Stimulated activated CD4-positive, alpha-beta T cell treated with anti-CD3 and anti-CD28 coated beads, Interleukin-12 subunit alpha, Interleukin-12 subunit beta, amount 100 ng/mL, for 4 hours (primary cell): ENCODE measurements around the gene NRN1.
"Not testable (repeated sequence)": the region's sequence is repeated elsewhere in the genome, so short reads cannot be mapped to it uniquely, and the experiment has no call there.

Source experiments
- DNase-seq: peaks from one replicate; pipeline ENCODE4 v3.0.0-alpha.2; 2020

The NRN1 gene, protein sequence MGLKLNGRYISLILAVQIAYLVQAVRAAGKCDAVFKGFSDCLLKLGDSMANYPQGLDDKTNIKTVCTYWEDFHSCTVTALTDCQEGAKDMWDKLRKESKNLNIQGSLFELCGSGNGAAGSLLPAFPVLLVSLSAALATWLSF

DNA sequence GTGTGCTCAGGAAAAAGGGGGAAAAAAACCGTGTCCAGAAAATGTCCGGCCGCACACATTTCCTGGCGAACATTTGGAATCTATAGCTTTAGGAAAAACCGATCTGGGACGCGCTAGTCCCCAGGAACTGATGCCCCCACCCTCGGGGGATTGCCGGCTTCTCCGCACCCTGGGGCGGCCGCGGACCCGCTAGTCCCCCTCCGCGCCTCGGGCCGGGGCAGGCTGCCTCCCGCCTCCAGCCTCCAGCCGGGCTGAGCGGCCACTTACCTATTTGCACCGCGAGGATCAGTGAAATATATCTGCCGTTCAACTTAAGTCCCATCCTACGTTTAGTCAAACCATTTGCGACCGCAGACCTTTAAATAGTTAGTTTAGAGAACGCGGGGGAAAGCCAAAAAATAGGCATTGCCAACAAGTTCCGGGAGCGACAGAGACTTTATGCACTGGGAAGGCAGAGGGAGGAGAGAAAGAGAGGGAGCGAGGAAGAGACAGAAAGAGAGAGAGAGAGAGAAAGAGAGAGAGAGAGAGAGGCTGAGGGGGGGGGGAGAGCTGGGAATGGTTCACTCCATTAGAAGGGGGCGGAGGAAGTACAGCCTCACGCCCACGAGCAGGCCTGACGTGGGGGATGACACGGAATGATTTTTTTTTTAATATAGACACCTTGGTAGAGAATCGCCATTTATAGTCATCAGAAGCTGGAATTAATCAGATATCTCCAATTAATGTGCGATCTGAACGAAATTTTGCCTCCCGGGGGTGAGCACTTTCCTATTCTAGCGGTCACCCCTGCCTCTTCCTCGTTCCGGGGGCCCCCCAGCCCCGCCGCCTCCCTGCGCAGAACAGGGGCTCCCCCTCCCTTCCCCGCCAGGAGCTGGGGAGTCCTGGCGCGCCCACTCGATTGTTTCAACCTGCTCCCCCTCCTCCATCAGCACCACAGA, at the start of gene NRN1:
Gene NRN1, minus strand, starts transcription at position 498 of the 938 bp plus-strand sequence. Its CDS starts 176 bp downstream, at position 322.
- DNase-seq, result no peak

DNA sequence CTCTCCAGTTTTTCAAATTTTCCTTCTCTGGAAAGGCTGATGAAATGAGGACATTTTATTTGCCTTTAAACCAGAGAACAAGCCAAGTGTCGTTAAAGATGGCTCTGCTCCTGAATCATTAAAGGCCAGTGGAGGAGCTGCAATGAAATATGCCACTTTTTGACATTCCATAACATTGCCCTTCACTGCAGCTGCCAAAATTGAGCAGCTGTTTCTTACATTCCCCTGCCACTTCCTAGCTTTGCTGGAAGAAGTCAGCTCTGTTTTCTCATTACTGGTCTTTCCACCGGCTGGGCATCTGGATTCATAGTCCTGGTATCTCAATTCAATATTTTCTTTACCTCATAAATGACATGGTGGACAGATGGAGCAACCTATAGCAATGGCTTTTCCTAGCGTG, 45.5 kb upstream of the NRN1 start:
- DNase-seq, result no peak

DNA sequence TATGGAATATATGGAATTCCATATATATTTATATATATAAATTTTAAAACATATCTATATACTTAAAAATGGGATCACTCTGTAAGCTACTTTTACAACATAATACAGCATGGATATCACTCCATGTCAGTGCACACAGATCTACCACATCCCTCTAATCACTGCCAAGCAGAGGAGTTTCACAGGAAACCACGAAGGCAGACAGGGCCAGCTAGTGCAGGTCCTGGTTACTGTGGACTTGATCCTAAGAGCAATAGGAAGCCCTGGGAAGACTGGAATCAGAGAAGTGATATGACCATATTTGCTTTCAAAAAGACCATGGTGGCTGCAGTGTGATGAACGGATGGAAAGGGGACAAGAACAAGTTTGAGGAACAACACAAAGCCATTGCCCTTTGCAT, 40.0 kb upstream of the NRN1 start:
- no peak for DNase-seq

DNA sequence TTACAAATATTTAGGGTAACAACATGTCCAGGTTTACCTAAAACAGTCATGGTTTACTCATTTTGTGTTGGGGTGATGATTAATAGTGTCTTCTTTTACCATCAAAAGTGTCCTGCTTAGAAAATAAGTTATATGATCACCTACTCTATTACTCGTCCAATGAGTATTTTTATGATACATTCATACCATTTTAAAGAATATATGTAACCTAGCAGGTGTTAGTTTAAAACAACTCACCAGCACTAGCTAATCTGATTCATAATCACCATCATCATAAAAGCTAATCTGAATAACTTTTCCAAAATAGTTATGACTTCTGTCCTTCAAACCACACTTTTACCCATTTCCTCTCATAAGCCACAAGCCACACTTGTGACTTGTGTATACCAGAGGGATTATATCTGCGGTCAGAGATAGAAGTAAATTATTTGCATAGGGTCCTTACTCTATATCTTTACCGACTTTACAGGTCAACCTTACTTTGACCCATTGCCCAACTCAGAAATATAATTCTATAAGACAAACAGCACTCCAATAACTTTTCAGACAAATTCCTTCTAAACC, 33.3 kb upstream of the NRN1 start:
- DNase-seq, result no peak

DNA sequence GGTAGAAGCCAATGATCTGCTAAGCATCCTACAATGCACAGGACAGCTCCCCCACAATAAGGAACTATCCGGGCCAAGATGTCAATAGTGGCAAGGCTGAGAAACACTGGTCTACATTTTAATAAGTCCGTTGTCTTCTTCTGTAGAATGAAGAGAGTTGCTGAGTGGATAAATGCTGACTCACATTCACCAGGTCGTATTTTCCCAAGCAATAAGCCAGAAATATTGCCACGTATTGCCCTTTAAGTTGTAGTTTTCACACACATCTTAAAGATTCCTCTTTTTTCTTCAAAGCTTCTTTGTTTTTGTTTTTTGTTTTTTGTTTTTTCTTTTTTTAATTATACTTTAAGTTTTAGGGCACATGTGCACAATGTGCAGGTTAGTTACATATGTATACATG, 30.5 kb upstream of the NRN1 start:
- DNase-seq, result no peak

DNA sequence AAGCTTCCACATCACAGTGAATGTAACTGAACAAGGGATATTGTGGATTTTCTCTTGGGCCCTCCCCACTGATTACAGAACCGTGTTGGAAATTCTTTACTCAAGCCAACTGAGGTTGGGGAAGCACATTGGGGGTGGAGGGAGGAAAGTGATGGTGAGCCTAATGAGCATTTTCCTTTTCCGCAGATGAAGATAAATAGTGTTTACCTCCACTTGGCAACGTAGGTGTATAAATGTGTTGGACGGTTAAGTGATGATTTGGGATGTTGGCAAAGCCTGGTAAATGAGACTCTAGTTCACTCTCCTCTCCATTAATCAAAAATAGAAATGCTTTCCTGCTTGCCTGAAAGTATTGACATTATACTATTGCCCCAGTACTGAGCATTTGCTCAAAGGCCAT, 27.1 kb upstream of the NRN1 start:
- DNase-seq, result no peak

DNA sequence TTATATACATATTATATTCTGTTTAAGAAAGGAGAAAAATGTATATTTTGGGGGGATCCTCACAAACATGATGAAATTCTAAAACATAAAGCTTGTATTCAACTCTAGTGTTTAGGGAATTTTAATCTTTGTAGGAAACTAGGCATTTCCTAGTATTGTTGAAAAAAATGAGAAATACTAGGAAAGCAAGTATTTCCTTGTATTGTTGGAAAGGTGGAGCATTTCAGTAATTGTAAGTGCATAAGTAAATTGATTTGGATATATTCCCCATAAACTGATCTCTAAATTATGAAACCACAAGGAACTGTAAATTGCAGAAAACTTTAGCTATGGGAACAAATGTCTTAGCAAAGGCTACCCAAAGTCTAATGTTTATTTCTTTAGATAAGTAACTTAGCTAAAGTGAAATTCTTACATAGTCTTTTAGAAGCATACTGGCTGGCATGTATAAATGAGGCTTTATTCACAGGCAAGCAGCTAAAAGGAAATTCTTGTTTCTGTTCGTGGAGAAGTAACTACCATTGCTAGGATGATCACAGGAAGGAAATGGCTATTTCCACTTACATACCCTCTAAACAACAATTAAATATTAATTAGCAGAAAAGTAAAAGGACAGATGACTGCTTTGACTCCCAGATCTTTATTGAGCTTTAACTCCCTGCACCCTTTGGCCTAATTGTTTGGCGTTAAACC, 19.9 kb upstream of the NRN1 start:
- no peak for DNase-seq

DNA sequence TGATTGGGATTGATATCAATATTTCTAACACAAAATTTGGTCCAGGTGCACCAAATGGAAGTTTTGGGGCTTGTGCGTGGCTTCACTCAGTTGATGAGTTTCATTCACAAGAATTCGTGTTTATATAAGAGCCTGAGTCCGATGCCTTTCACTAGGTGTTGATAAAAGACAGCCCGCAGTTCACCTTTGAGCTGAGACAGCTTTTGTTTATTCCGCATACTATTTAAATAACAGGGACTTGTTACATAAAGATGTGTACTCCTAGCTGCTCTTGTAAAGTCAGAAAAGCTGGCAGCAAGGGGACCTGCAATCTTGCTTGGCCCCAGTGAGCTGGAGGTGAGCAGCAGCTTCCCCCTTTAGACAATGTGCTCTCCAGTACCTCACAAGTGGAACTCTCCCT, 19.0 kb upstream of the NRN1 start:
- no peak for DNase-seq

DNA sequence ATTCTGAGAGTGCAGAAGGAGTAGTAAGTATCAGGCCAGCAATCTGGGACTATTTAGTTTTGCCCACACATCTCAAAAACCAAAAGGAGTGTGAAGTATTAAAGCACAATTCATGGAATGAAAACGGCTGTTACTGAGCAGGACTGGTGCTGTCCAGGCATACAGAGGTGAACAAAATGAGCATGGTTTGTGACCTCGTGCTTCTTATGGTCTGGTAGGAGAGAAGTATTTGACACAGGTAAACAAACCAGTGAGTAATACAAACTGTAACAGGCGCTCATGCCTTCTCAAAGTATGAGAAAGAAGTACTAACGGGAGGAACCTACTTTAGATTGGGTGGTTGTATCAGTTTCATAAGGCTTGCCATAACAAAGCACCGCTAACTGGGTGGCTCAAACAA, 17.5 kb upstream of the NRN1 start:
- DNase-seq, result no peak

DNA sequence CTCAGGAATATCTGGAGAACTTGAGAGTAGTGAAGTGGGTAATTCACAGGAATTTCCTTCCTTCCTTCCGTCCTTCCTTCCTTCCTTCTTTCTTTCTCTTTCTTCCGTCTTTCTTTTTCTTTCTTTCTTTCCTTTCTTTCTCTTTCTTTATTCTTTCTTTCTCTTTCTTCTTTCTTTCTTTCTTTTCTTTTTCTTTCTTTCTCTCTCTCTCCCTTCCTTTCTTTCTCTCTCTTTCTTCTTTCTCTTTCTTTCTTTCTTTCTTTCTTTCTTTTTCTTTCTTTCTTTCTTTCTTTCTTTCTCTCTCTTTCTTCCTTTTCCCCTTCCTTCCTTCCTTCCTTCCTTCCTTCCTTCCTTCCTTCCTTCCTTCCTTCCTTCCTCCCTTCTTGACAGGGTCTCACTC, 16.1 kb upstream of the NRN1 start:
- DNase-seq, result not testable (repeated sequence)

DNA sequence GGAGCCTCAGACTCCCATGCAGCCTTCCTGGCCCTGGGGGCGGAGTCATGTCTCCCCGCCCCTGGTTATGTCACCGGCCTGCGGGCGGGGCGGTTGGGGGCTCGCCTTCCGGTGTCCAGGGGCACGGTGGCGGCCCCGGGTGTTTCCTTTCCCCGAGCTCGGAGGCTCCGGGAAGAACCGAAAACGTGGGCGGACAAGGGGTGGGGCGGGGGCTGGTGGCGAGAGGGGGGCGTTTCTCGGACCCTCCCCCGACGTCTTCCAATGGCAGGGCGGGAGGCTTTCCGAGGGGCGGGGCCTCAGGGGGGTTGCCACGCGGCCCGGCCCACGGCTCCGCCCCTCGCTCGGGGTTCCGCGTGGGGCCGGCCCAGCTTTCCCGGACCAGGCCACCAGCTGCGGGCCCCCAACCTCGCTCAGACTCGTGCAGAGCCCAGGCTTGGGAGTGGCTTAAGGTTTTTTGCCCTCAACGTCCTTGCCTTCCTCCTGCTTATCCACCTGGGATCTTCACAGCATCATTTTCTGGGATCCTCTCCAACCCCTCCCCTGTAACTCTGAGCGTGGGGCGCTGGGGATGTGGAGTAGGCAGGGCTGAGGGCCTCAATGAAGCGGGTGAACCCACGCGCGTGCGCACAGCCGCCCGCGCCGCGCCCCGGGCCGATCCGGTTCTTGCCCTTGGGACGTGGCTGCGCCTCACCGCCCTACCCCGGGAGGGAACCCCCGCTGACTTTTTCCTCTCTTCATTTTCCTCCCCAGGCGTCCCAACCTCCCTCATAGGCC, 2.1 kb upstream of the NRN1 start:
- peak; percentile 55 for DNase-seq

DNA sequence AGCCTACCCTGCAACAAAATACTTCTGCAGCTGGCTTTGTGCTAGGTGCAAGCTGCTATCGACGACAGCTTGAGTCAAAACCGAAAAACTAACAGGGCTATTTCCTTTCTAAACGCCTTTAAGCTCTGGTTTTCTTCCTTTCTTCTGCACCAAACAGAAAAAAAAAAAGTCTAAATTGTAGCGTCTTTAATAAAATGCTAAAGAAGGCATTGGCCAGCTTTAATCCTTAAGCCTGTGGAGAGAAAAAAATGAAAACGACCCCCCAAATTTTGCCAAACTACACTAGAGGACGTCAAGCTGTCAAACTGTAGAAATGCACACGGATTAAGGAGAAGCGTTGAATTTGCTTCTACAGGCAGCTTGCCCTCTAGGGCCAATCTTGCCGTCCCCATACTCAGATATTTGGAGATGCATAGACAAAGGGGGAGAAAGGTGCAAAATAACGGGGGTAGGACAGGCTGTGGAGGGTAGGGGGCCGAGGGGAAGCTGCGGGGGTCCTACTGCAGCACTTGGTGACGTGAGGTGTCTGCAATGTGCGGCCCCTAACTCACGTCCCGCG, 1.4 kb upstream of the NRN1 start:
- no peak for DNase-seq

DNA sequence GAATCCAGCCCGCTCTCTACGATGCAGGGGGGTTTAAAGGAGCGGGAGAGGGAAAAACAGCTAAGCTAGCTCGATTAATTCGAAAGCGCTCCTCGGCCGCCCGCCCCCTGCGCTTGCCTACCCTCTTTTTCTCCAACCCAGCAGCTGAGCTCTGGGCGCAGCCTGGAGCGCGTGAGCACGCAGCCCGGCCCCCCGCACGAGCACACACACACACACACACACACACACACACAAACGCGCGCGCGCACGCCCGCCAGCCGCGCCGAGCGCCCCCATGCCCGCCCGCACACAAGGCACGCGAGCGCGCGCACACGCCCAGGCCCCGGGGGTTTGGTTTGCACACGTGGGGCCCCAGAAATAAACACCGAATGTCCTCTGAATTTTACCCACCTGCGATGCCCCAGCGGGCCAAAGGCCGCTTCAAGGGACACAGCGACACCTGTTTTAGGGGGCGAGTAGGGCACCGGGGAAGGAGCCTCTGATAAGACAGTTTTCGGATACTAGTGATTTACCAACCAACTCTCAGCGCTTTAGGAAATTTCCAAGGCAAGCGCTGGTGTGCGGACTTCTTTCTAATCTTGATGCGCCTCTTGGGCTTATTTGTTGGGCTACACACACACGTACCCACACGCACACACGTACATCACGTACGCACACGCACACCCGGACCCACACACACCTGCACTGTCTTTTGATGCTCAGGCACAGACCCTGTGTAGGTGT, 802 bp upstream of the NRN1 start:
- no peak for DNase-seq

DNA sequence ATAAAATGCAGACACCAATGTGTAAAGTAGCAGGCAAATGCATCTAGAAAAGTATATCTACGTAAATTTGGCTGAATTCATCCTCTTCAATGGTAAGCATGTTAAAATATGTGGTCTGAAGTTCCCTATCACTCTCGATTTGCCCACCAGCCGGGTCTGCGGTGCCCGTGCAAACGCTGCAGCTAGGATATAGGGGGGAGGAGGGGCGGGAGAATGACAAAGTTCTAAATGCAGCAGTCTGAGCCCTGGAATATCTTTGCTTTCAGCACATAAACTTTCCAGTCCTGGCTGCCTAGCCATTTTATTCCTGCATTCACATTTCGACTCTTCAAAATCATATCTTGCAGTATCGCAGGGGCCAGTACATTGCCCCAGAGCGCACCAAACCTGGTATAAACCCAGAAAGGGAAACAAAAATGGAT, 708 bp downstream of the NRN1 start:
- no peak for DNase-seq

DNA sequence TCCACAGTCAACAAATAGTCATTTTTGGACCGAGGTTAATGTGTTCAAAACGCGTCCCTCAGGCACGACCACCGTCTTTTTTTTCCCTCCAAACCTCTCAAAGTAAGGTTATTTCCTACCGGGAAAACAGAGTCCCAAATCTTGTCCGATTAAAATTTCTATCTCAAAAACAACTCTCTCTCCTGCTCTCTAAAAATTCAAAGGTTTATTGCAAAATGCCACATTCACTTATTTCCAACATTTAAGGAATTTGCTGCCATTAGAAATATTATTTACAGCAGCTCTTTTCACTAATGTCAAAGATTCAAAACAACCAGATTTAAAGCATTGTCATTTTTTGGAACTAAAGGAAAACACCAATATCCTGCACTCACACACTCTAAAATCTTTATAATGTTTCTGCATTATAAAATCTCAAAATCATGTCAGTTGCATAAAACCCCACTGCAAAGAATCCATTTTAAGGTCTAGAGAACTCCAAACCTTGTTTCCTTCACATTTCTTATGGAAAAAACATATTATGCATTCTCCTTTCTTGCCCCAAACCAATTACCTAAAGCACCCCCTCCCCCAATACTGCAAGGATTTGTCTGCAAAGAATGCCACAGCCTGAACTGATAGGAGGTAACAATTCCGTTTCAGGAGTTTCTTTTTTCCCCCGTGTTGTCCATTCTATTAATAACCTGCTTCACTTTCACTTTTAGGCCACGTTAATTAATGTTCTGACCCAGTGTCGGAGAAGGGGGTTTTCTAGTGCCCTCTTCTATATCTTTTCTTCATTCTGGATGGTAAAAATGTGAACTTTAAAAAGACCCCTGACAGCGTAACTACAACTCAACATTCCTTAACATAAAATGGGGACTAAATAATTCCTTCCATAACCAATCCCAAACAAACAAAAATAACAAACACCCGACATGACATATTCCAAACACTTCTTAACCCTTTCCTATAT, 1.4 kb downstream of the NRN1 start:
- DNase-seq, result no peak

DNA sequence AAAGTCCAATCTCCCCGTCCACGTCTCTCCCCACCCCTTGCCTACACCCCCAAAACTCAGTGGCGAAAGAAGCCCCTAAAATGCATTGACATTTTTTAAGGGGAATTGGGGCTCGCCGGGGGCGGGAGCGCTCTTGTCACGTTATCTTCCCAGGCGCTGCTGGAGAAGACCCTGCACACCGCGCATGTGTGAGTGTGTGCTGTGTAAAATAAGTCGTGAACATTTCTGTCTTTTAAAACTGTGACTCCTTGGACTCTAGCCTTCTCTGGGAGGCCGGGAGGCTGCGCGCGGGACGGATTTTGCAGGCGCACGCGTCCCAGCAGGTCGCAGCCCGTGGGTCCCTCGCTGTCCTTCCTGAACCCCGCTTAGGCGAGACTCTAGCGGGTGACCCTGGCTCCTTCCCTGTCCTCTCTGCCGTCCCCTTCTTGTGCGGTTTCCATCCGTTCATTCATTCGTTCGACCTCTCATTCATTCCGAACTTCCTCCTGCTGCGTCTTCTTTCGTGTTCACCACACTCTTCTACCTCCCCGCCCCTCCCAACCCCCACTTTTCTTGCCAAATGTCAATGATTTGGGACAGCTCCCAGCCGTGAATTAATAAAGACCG, 2.2 kb downstream of the NRN1 start:
- no peak for DNase-seq

DNA sequence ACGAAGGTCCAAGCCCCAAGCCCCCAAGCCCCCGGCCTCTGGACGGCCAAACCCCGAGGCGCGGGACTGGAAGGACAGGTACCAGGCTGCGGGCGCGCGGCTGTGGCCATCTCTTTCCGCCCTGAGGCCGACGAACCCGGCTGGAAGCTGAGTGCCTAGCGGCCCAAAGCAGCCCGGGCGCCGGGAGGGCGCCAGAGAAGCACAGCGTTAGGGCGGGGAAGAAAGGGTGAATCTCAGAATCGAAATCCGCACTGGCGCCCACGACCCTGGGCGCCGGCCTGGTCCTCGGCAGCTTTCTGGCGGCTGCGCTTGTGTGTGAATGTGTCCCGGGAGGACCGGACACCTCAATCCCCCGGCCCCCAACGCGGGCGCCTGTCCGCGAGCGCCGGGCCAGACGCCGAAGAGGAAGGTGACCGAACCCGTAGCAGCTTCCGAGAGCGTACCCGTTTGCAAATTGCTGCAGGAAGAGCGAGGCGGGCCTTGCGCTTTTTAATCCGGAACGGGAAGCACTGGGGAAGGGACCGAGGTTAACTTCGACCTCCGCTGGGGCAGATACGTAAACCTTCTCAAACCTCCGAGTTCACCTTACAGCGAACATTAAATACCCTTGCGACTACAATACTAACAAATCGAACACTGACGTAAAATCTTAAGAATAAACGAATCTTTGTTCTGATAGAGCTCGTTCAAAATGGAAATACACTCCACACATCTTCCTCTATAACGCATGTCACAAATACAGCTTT, 2.9 kb downstream of the NRN1 start:
- DNase-seq, result no peak

DNA sequence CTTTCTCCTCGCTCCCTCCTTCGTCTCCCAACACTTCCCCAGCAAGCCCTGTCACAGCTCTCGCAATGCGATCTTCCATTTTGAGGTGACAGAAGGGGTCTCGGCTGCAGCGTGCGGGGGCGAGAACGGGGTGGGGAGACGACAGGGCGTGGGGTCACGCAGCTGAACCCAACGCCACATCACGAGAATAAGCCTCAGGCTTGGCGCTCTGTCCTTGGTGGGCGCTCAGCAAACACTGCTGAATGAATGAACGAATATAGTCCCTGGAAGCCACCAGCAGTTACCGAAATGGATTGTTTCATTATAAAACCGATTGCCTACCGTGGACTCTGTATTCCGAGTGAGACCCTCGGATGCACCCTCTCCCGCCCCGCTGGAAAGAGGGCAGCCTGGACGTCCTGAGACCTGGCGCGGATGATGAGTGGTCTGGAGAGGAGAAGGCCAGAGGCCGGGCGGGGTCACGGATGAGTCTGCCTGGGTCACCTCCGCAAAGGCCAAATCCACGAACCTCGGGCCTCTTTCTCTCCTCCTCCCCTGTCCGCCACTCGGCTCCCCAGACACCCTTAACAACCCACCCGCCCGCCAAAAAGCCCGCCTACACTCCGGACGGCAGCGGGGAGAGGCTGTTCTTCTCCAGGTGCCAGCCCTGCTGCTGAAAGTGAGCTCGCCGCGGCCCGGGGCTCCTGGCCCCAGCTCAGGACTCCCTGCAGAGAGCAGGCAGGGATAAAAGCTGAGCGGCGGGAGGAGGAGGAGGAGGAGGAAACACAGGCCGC, 3.7 kb downstream of the NRN1 start:
- no peak for DNase-seq
